ENCODE data around the gene PHF23. TPM values are rescaled to one million over a fixed set of nuclear protein-coding genes. Genes with fewer than 3 reads are reported as not detected.

The PHF23 gene
- total and polyA plus RNA-seq, 8 donors = 7.0 to 23.3 (median 11.9) TPM

GRCh38 chr17:7236808-7237207 lies 2.4 kb downstream of the PHF23 start:
- Histone ChIP-seq H3K27ac (peak overlapping the region in 3 of 4 donors; percentile 67 to 88 (median 86)), H3K4me1 (peaks cover 17 to 47% (median 17%) of the 10 kb centered on the region in 3 donors), H3K27me3 (no peaks in the 10 kb centered on the region), H3K9me3 (no peaks in the 10 kb centered on the region), H3K4me3 (no peak overlapping the region), H3K36me3 (peaks cover 0 to 3% (median 0%) of the 10 kb centered on the region in 3 donors)
- TF ChIP-seq, protein P1, sequence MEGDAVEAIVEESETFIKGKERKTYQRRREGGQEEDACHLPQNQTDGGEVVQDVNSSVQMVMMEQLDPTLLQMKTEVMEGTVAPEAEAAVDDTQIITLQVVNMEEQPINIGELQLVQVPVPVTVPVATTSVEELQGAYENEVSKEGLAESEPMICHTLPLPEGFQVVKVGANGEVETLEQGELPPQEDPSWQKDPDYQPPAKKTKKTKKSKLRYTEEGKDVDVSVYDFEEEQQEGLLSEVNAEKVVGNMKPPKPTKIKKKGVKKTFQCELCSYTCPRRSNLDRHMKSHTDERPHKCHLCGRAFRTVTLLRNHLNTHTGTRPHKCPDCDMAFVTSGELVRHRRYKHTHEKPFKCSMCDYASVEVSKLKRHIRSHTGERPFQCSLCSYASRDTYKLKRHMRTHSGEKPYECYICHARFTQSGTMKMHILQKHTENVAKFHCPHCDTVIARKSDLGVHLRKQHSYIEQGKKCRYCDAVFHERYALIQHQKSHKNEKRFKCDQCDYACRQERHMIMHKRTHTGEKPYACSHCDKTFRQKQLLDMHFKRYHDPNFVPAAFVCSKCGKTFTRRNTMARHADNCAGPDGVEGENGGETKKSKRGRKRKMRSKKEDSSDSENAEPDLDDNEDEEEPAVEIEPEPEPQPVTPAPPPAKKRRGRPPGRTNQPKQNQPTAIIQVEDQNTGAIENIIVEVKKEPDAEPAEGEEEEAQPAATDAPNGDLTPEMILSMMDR (IDR thresholded peaks at IDR 0.05) = no peak
- FAIRE-seq (no peak), ATAC-seq (no peak), DNase-seq (peak in 1 of 6 donors; percentile 17)
- intact Hi-C loops (cut with DNase I) = no loop called here
- WGBS, 2 donors = 79 to 85% methylated on average over 6 of the region's 6 CpGs

DNA sequence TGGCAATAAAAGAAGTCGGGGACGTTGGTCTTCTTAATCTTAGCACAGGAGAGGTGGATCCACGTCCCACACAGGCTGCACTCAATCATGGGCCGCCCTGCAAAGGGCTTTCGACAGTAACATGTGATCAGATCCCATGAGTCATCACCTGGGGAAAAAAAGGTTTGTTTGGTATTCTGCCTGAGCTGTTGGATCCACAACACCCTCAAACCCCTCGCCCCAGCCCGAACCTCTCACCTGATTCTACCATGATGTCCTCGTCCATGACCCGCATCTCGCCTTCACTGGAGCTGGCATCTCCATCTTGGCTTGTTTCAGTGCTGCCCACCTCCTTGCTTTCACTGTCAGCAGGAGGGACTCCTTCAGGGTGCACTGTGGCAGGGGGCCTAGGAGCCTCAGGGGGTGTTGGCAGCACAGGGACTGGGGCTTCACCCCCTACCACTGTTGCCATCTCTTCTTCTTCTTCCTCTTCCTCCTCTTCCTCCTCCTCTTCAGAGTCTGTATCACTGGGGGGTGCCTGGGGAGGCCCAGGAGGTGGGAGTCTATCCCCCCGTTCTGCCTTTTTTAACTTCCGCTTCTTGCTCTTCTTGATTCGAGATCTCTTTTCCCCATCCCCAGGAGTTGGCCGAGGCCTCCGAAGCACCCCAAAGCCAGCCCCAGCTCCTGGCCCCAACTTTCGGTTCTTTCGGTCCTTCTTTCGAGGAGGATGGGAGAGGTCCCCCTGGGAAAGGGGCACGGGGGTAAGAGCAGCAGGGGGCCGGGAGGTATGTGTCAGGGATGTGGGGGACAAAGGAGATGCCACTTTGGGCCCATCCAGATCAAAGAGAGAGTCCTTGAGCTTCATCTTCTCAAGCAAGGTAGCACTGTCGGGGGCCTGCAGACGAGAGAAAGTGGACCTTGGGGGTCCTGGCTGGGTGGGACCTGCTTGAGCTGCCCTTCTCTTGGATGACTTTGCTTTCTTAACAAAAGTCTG lies 3.3 kb downstream of the PHF23 start:
- no peak for ATAC-seq
- H3K27ac ChIP-seq = no peak overlapping the region
- intact Hi-C loops (cut with DNase I) = no loop called here
- H3K9me3 ChIP-seq = no peaks in the 10 kb centered on the region
- peaks cover 15 to 46% (median 16%) of the 10 kb centered on the region in 3 donors for H3K4me1 ChIP-seq
- no peaks in the 10 kb centered on the region for H3K27me3 ChIP-seq
- no peak for FAIRE-seq
- TF ChIP-seq, protein P1 (IDR thresholded peaks at IDR 0.05) = no peak
- DNase-seq = peak in 4 of 6 donors; percentile 19 to 45 (median 43)
- H3K36me3 ChIP-seq = peaks cover 0 to 3% (median 0%) of the 10 kb centered on the region in 3 donors
- no peak overlapping the region for H3K4me3 ChIP-seq
- WGBS, 2 donors = 75 to 77% methylated on average over 22 of the region's 22 CpGs

DNA sequence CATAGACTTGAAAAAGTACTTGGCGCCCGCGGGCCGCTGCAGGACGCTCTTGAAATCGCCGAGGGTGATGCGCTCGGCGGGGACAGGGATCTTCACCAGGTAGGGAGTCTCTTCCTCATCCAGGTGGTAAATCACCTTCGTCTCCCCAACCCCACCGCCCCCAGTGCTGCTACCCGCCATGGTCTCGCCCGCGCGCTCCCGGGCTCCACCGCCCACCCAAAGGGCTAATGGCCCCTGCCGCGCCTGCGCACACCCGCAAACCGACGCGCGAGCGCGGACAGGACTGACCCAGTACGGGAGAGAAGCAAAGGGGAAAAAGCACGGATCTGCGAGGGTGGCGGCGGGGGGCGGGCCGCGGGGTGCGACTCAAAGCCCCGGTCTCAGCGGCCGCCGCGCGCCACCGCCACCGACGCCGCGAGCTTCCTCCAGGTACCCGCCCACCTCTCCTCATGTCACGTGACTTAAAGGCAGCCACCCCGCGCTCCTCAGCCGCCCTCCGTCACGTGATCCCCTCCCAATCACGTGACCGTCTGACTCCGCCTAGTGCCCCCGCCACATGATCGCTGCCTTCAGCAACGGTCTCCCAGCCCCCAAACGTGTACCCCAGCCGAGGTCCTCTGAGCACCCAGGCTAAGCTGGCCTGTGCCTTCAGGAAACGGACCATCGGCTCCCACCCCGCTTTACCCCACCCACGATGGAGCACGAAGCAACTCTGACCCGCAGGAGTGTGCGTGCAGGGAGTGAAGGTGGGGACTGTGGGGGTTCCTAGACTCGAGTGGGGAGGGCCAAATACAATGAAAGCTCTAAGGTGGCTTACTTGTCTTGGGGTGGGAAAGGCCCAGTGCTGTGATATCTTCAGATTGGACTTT lies 4.9 kb downstream of the PHF23 start, which contains the start of gene DVL2:
DVL2 (minus strand) TSS at position 435 of the 869 bp plus-strand sequence; CDS start at position 180, 255 bp downstream.
- Histone ChIP-seq H3K9me3 (no peaks in the 10 kb centered on the region), H3K27me3 (no peaks in the 10 kb centered on the region), H3K36me3 (peaks cover 0 to 8% (median 4%) of the 10 kb centered on the region in 3 donors), H3K4me1 (peaks cover 3 to 34% (median 3%) of the 10 kb centered on the region in 3 donors), H3K4me3 (peak within 1 kb of the TSS; percentile 59 to 92 (median 79)), H3K27ac (peak within 1 kb of the TSS; percentile 63 to 87 (median 80))
- peak; percentile 61 to 74 (median 67) for ATAC-seq
- peak; percentile 95 to 98 (median 96) for DNase-seq
- intact Hi-C loops (cut with DNase I) = no loop called here
- 0% methylated on average over 72 of the region's 72 CpGs for WGBS, 2 donors
- no peak for FAIRE-seq
- TF ChIP-seq, protein P1 (IDR thresholded peaks at IDR 0.05) = no peak

DNA sequence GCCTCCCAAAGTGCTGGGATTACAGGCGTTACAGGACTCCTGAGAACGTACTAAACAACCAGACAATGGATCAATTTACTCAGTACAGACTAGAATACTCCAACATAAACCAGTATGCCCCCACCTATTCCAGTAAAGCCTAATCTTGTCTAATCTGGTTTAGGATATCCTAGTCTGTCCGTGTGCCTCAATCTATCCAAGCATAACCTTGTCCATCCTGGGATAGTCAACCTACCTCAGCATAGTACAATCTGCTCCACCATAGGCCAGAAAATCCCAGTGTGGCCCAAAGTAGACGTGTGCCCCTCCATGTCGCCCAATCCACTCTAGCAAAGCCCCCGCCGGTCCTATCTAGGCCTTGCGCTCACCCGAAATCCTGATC lies 5.6 kb downstream of the PHF23 start:
- 0% methylated on average over 9 of the region's 9 CpGs for WGBS, 2 donors
- H3K27ac ChIP-seq = peak overlapping the region; percentile 63 to 87 (median 80)
- H3K27me3 ChIP-seq = no peaks in the 10 kb centered on the region
- intact Hi-C loops (cut with DNase I) = no loop called here
- FAIRE-seq = no peak
- no peak for DNase-seq
- TF ChIP-seq, protein P1 (IDR thresholded peaks at IDR 0.05) = no peak
- peaks cover 0 to 14% (median 9%) of the 10 kb centered on the region in 3 donors for H3K36me3 ChIP-seq
- H3K4me3 ChIP-seq = peak overlapping the region; percentile 59 to 92 (median 79)
- H3K4me1 ChIP-seq = peaks cover 3 to 34% (median 3%) of the 10 kb centered on the region in 3 donors
- ATAC-seq = peak in 2 of 4 donors; percentile 6
- H3K9me3 ChIP-seq = no peaks in the 10 kb centered on the region
